Measurements from ENCODE around the gene KIF25.

KIF25 gene

DNA sequence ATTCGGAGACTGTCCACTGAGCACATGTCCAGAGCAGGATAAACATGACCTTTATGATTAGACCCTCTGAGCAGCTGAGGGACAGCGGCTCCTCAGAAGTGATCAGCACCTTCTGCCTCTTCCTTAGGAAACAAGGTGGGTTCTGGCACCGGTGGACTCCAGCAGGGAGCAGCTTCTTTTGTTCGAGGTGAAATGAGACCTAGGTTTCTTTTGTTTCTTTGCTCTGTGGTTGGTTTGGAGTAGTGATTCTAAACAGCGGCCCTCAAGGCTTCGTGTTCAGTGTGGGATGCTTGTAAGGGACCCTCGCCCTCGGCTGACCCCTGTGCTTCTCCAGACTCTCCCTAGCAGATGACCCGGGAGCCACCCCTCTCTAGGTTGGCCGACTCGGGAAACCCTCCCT is 96.2 kb downstream of the KIF25 start:
- Histone ChIP-seq H3K9me3 (ENCODE audit: control insufficient read depth, insufficient read depth, low read depth, low read length) (no peaks in the 10 kb centered on the region), H3K36me3 (ENCODE audit: control insufficient read depth, insufficient read depth, low read length) (no peaks in the 10 kb centered on the region), H3K27ac (ENCODE audit: low read depth, low read length) (no peak overlapping the region), H3K4me3 (ENCODE audit: low read depth, low read length) (no peak overlapping the region), H3K27me3 (ENCODE audit: control insufficient read depth, insufficient read depth, low read length) (no peaks in the 10 kb centered on the region), H3K9ac (ENCODE audit: low read length) (no peak overlapping the region), H3K4me1 (ENCODE audit: control insufficient read depth, insufficient read depth, low read length) (peaks cover 7% of the 10 kb centered on the region)

Data from HUES6 (cell line).